Heart right ventricle (tissue), 16 donors: ENCODE measurements around the gene IL21R. TPM values are rescaled to one million over a fixed set of nuclear protein-coding genes. Genes with fewer than 3 reads are reported as not detected.

Experiments used
- ATAC-seq, 8 donors: fragments of 200-7000 bp; cut with Tn5 transposase; one replicate each; pipeline ENCODE4 v1.9.1; 2020; ENCODE audit warnings: mild to moderate bottlenecking in 8 of 8, moderate library complexity in 8 of 8, moderate number of reproducible peaks in 1 of 8
- DNase-seq, 2 donors: peaks; one replicate each; pipeline ENCODE4 v3.0.0-alpha.2; 2020
- H3K27ac ChIP-seq, 10 donors: fragments of 200-600 bp; sonication (generic) in 2 of 10; one replicate each; pipeline versions ENCODE4 v1.5.0 to v1.8.0; 2020 to 2022; ENCODE audit warnings: mild to moderate bottlenecking in 3 of 10
- H3K27me3 ChIP-seq, 7 donors: fragments of 200-600 bp; one replicate each; pipeline ENCODE4 v1.8.0; 2021 to 2022; ENCODE audit warnings: mild to moderate bottlenecking in 2 of 7
- H3K36me3 ChIP-seq, 9 donors: fragments of 200-600 bp; sonication (generic) in 1 of 9; one replicate each; pipeline versions ENCODE4 v1.5.0 to v1.8.0; 2020 to 2022; ENCODE audit warnings: mild to moderate bottlenecking in 2 of 9
- H3K4me1 ChIP-seq, 9 donors: fragments of 200-600 bp; sonication (generic) in 1 of 9; one replicate each; pipeline versions ENCODE4 v1.5.0 to v1.8.0; 2020 to 2022; ENCODE audit warnings: mild to moderate bottlenecking in 4 of 9
- H3K4me3 ChIP-seq, 10 donors: fragments of 200-600 bp; sonication (generic) in 2 of 10; one replicate each; pipeline versions ENCODE4 v1.5.0 to v1.8.0; 2020 to 2022; ENCODE audit warnings: mild to moderate bottlenecking in 7 of 10, moderate library complexity in 2 of 10
- H3K9me3 ChIP-seq, 11 donors: fragments of 200-600 bp in 10 of 11; sonication (generic) in 2 of 11; one replicate each; pipeline versions ENCODE4 v1.5.0 to v1.8.0; 2013 to 2022; ENCODE audit warnings: mild to moderate bottlenecking in 2 of 11, control low read depth in 1 of 11, moderate library complexity in 1 of 11
- CTCF ChIP-seq, 9 donors: fragments of 200-600 bp; sonication (generic) in 2 of 9; IDR thresholded peaks; one replicate each; pipeline versions ENCODE4 v1.5.0 to v1.8.0; 2021 to 2022; ENCODE audit warnings: antibody characterized with exemption in 9 of 9, mild to moderate bottlenecking in 5 of 9, moderate library complexity in 1 of 9
- WGBS, 2 donors: extraction: QIAGEN DNeasy Blood & Tissue Kit; methylation state at CpG; one replicate each; pipeline ENCODE4 v1.1.7; 2013; ENCODE audit warnings: inconsistent platforms in 1 of 2; 5-methylcytosine and 5-hydroxymethylcytosine counted together
- intact Hi-C, 10 donors: fragments of 100-400 bp; cut with DNase I; formaldehyde crosslinking; loops; one replicate each; pipeline versions ENCODE4 v1.11.1 to v1.14.2; 2022
- polyA plus RNA-seq, 2 donors: library from polyadenylated mRNA; stranded (reverse); fragments of 200-250 nt; gene quantifications; one replicate each; pipeline ENCODE4 v1.2.3, GENCODE V29; 2013
- total RNA-seq, 10 donors: library from RNA; stranded (reverse); fragmentation: NEBNext Ultra II Directional in 3 of 10; extraction: Animal tissue kit (Norgen Biotek cat#: 25700) in 3 of 10; gene quantifications; one replicate each; pipeline versions ENCODE4 v1.2.1 to v1.2.4, GENCODE V29; 2021 to 2023
- donor health status: Arrhythmogenic right ventricular cardiomyopathy.
- donor health status: ischemic (EF 13 %, LVEDD 7.1; RV severe dilation, severe dysfunction).
- donor health status: healthy with polysubstance abuse.
- donor health status: DM: no; HTN: yes; CAD: no.
- donor health status: DM: no; HTN: no; CAD: no.
- donor health status: ischemic (EF 25% LVEDD 6.9; RV normal size, moderate dysfunction).
- donor health status: ischemic (EF 25% LVEDD 5.7; RV mildly dilated, moderate dysfunction).
- donor health status: healthy.
- donor health status: DM: yes; HTN: yes; CAD: no.
- donor health status: Ischemic cardiomyopathy.
- donor health status: ischemic (EF 35%, LVEDD 5.7; RV mildly dilated, moderate dysfunction).
- donor health status: nonischemic (EF 11% LVEDD 7.7; RV severe dilation, severe dysfunction).
- donor health status: DM: yes; HTN: yes; CAD: no.
- donor health status: PGD.
- donor health status: ischemic (EF 29% LVEDD 5.4; RV normal size, mild dysfunction).
- donor health status: nonischemic (EF 23%, LVEDD 6.1; RV moderate dilation, normal function).

The IL21R gene
- total and polyA plus RNA-seq, 12 donors = 0.06 to 3.6 (median 0.14) TPM; not detected in 2

GRCh38 chr16:27404163-27404823 is 2.3 kb downstream of the IL21R start:
- H3K27me3 ChIP-seq = peaks cover 0 to 42% (median 14%) of the 10 kb centered on the region in 7 donors
- WGBS, 2 donors = 86 to 89% methylated on average over 10 of the region's 10 CpGs
- no peaks in the 10 kb centered on the region for H3K9me3 ChIP-seq
- peaks cover 4 to 67% (median 12%) of the 10 kb centered on the region in 9 donors for H3K4me1 ChIP-seq
- no peaks in the 10 kb centered on the region for H3K36me3 ChIP-seq
- no peak for ATAC-seq
- intact Hi-C loops = no loop called here
- no peak for DNase-seq
- no peak for TF ChIP-seq CTCF (IDR thresholded peaks at IDR 0.05)
- peak overlapping the region in 1 of 10 donors; percentile 82 for H3K27ac ChIP-seq
- H3K4me3 ChIP-seq = peak overlapping the region in 1 of 10 donors; percentile 55

GRCh38 chr16:27405546-27406451 is 3.8 kb downstream of the IL21R start:
- peaks cover 0 to 40% (median 14%) of the 10 kb centered on the region in 7 donors for H3K27me3 ChIP-seq
- H3K36me3 ChIP-seq = no peaks in the 10 kb centered on the region
- peak overlapping the region in 1 of 10 donors; percentile 27 for H3K4me3 ChIP-seq
- DNase-seq (no peak), ATAC-seq (no peak)
- H3K27ac ChIP-seq = peak overlapping the region in 1 of 10 donors; percentile 60
- H3K4me1 ChIP-seq = peaks cover 4 to 74% (median 12%) of the 10 kb centered on the region in 9 donors
- TF ChIP-seq CTCF (IDR thresholded peaks at IDR 0.05) = no peak
- WGBS, 2 donors = 56 to 57% methylated on average over 19 of the region's 19 CpGs
- intact Hi-C loops = no loop called here
- peaks cover 0 to 10% (median 0%) of the 10 kb centered on the region in 11 donors for H3K9me3 ChIP-seq

GRCh38 chr16:27406511-27407128 is 4.6 kb downstream of the IL21R start:
- Histone ChIP-seq H3K36me3 (no peaks in the 10 kb centered on the region), H3K4me1 (peaks cover 4 to 68% (median 12%) of the 10 kb centered on the region in 9 donors), H3K27ac (peak overlapping the region in 1 of 10 donors; percentile 20), H3K9me3 (peaks cover 0 to 10% (median 0%) of the 10 kb centered on the region in 11 donors), H3K4me3 (peak overlapping the region in 1 of 10 donors; percentile 27), H3K27me3 (peaks cover 0 to 40% (median 14%) of the 10 kb centered on the region in 7 donors)
- DNase-seq (no peak), ATAC-seq (no peak)
- intact Hi-C loops = no loop called here
- no peak for TF ChIP-seq CTCF (IDR thresholded peaks at IDR 0.05)
- 56 to 76% methylated on average over 6 of the region's 6 CpGs for WGBS, 2 donors

- Histone ChIP-seq H3K36me3 (no peaks in the 10 kb centered on the region), H3K27ac (peak overlapping the region in 1 of 10 donors; percentile 20), H3K4me1 (peaks cover under 1 to 63% (median 6%) of the 10 kb centered on the region in 9 donors), H3K9me3 (peaks cover 0 to 15% (median 0%) of the 10 kb centered on the region in 11 donors), H3K27me3 (peaks cover 0 to 37% (median 14%) of the 10 kb centered on the region in 7 donors), H3K4me3 (no peak overlapping the region)
- WGBS, 2 donors = 85% methylated on average over 2 of the region's 2 CpGs
- no peak for TF ChIP-seq CTCF (IDR thresholded peaks at IDR 0.05)
- DNase-seq = no peak
- intact Hi-C loops = no loop called here
- no peak for ATAC-seq
These were observed 5.2 kb downstream of the IL21R start for GRCh38 chr16:27407133-27407532.
